ENCODE data around the gene NTSR2. TPM values are rescaled to one million over a fixed set of nuclear protein-coding genes. Genes with fewer than 3 reads are reported as not detected.

Gene NTSR2
- total RNA-seq, 1 donor from 2014 or later = not detected

DNA sequence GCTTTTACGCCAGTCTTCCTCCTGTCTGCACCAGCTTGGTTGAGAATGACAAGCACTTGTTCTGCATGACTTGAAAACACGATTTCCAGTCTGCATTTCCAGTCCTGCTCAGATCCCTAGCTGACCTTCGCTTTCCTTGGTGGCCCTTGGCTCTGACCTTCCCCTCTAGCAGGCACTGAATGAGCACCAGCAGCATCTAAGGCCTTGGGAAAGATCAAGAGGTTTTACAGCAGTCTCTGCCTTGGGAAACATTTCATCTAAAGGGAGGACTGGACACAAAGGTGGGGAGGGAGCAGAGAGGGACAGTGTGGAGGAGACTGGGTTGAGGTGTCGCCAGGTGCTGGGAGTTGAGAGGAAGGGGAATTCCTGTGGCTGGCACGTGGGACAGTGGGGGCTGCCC lies 30.5 kb downstream of the NTSR2 start:
- H3K36me3 ChIP-seq = no peaks in the 10 kb centered on the region
- no peak for ATAC-seq
- H3K27me3 ChIP-seq = no peaks in the 10 kb centered on the region
- H3K9me3 ChIP-seq = no peaks in the 10 kb centered on the region
- intact Hi-C loops (cut with DNase I) = no loop called here
- no peak for DNase-seq
- H3K27ac ChIP-seq = no peak overlapping the region
- no peaks in the 10 kb centered on the region for H3K4me1 ChIP-seq
- TF ChIP-seq, protein P1, sequence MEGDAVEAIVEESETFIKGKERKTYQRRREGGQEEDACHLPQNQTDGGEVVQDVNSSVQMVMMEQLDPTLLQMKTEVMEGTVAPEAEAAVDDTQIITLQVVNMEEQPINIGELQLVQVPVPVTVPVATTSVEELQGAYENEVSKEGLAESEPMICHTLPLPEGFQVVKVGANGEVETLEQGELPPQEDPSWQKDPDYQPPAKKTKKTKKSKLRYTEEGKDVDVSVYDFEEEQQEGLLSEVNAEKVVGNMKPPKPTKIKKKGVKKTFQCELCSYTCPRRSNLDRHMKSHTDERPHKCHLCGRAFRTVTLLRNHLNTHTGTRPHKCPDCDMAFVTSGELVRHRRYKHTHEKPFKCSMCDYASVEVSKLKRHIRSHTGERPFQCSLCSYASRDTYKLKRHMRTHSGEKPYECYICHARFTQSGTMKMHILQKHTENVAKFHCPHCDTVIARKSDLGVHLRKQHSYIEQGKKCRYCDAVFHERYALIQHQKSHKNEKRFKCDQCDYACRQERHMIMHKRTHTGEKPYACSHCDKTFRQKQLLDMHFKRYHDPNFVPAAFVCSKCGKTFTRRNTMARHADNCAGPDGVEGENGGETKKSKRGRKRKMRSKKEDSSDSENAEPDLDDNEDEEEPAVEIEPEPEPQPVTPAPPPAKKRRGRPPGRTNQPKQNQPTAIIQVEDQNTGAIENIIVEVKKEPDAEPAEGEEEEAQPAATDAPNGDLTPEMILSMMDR (IDR thresholded peaks at IDR 0.05) = no peak
- H3K4me3 ChIP-seq = no peak overlapping the region

DNA sequence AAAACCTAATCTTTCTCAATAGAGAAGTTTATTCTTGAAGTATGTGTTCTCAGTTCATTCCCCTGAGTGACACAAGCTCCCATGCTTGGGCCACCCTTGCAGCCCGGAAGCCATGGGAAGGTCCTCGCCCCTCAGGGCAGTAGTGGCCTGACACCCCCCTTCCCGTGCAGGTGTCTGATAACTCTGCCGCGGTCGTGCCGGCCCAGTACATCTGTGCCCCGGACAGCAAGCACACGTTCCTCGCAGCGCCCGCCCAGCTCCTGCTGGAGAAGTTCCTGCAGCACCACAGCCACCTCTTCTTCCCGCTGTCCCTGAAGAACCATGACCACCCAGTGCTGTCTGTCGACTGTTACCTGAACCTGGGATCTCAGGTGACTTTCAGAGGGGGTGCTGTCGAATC lies 32.4 kb downstream of the NTSR2 start:
- DNase-seq (no peak), ATAC-seq (no peak)
- Histone ChIP-seq H3K9me3 (no peaks in the 10 kb centered on the region), H3K36me3 (no peaks in the 10 kb centered on the region), H3K27me3 (no peaks in the 10 kb centered on the region), H3K4me1 (no peaks in the 10 kb centered on the region), H3K27ac (no peak overlapping the region), H3K4me3 (no peak overlapping the region)
- intact Hi-C loops (cut with DNase I) = no loop called here
- TF ChIP-seq, protein P1 (IDR thresholded peaks at IDR 0.05) = no peak

DNA sequence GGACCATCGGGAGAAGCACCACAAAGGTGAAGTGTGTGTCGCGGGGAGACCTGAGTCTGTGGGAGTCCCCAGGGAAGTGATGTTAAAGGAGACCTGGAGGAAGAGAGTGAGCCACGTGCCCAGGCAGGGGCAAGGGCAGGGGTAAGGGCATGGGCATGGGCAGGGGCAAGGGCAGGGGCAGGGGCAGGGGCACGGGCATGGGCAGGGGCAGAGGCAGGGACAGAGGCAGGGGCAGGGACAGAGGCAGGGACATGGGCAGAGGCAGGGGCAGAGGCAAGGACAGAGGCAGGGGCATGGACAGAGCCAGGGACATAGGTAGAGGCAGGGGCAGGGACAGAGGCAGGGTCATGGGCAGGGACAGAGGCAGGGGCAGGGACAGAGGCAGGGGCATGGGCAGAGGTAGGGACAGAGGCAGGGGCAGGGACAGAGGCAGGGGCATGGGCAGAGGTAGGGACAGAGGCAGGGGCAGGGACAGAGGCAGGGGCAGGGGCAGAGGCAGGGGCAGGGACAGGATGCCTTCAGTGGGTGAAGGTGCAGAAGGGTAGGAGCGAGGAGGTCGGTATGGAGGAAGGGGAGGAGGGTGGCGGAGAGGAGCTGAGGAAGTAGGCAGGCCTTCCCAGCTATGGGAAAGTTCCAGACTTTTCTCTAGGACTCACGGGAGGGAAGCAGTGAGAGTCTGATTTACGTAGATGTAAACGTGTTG lies 33.3 kb downstream of the NTSR2 start:
- H3K9me3 ChIP-seq = no peaks in the 10 kb centered on the region
- H3K27me3 ChIP-seq = no peaks in the 10 kb centered on the region
- H3K36me3 ChIP-seq = no peaks in the 10 kb centered on the region
- ATAC-seq (peak; percentile 32), DNase-seq (peak; percentile 35)
- no peak overlapping the region for H3K4me3 ChIP-seq
- TF ChIP-seq, protein P1 (IDR thresholded peaks at IDR 0.05) = no peak
- no peak overlapping the region for H3K27ac ChIP-seq
- intact Hi-C loops (cut with DNase I) = no loop called here
- no peaks in the 10 kb centered on the region for H3K4me1 ChIP-seq

DNA sequence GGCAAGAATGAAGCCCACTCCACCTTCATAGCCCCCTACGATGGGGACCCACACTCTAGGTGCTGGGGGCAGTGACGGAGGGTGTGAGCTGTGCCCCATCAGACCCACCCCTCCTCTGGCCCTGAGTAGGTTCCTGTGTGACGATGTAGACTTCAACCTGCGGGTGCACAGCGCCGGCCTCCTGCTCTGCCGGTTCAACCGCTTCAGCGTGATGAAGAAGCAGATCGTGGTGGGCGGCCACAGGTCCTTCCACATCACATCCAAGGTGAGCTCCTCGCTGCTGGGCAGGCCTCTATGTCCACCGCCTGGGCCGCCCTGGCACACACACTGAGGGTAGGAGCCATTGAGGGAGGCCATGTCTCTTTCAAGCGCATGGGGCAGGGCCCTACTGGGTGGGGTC lies 34.9 kb downstream of the NTSR2 start:
- H3K27ac ChIP-seq = no peak overlapping the region
- no peaks in the 10 kb centered on the region for H3K36me3 ChIP-seq
- ATAC-seq = no peak
- no peak overlapping the region for H3K4me3 ChIP-seq
- no peak for DNase-seq
- H3K4me1 ChIP-seq = no peaks in the 10 kb centered on the region
- H3K9me3 ChIP-seq = no peaks in the 10 kb centered on the region
- intact Hi-C loops (cut with DNase I) = no loop called here
- no peaks in the 10 kb centered on the region for H3K27me3 ChIP-seq
- TF ChIP-seq, protein P1 (IDR thresholded peaks at IDR 0.05) = no peak

DNA sequence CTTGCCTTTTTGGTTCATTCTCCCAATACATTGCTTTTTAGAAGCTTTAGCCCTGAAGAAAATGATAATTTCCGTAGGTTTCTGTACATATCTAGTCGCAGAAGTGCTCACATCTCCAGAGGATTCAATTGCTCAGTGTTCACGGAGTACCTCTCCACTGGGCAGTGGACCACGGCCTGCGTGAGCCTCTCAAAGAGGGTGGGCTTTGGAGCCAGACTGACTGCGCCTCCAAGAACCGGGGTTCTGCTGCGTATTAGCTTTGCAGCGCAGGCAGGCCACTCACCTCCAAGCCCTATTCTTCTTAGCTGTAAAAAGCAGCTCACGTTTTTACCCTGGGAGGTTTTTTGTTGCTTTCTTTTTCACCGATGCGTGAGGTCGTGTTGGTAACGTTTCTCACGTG lies 35.4 kb downstream of the NTSR2 start:
- TF ChIP-seq, protein P1 (IDR thresholded peaks at IDR 0.05) = no peak
- Histone ChIP-seq H3K27me3 (no peaks in the 10 kb centered on the region), H3K36me3 (no peaks in the 10 kb centered on the region), H3K27ac (no peak overlapping the region), H3K9me3 (no peaks in the 10 kb centered on the region), H3K4me1 (no peaks in the 10 kb centered on the region), H3K4me3 (no peak overlapping the region)
- DNase-seq = no peak
- ATAC-seq = no peak
- intact Hi-C loops (cut with DNase I) = no loop called here
